ENCODE measurements around the gene PPP4C. TPM values are rescaled to one million over a fixed set of nuclear protein-coding genes. Genes with fewer than 3 reads are reported as not detected.
A peak's percentile ranks its signal among the peaks of the same experiment; 100 is the strongest.

The PPP4C gene
- total RNA-seq, 2 experiments from 2014 or later: 146 to 147 TPM

DNA sequence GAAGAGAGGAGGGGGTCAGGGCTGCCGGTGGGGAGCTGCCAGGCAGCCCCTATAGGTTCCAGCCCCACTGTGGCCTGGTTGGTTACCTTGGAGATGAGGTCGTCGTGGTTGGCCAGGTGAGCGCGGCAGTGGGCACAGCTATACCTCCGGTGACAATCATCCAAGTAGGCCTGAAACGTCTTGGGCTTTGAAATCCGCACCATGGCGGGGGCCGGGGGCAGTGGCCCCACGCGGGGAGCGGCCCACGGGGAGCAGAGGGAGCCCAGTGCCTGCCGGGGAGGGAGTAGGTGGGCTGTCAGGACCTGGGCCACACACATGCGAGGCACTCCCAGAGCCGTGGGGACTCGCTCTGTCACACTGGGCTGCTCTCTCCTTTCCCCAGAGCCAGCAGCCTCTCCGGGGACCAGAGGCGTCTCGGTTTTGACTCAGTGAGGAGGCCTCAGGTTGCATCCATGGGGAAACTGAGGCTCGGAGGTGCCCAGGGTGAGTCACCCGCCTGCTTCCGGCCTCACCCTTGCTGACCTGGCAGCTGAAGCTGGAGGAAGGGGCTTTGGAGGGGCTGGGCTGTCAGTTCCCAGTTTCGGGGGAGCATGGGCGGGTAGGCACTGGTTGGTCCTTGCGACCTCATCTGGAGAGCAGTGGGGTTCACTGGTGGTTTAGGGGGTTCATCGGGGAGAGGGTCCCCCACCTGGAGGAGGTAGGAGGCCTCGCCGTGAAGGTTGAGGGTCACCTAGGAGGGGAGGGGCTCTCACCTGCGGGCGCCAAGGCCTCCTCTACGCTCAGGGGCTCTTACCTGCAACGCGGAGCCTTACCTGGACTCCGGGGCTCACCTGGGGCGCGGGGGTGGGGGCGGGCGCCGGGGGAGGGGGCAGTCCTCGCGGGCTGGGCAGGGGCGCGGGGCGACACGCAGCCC lies 19.6 kb downstream of the PPP4C start:
- H3K4me1 Mint-ChIP-seq: peaks cover 50% of the 10 kb centered on the region
- CTCF ChIA-PET: interaction anchor here (1.6 kb wide), 2 partner anchors 16 to 19 kb away, joined by 4 to 5 read pairs; partner anchors contain the start of gene PPP4C
- H3K9me3 Mint-ChIP-seq: peaks cover 27% of the 10 kb centered on the region
- no peak for DNase-seq
- H3K27ac Mint-ChIP-seq: peak overlapping the region; percentile 89
- H3K27me3 Mint-ChIP-seq: no peaks in the 10 kb centered on the region
- H3K36me3 Mint-ChIP-seq (ENCODE audit: low read depth): peaks cover 55% of the 10 kb centered on the region
- peak overlapping the region; percentile 85 for H3K4me3 Mint-ChIP-seq
- POLR2A ChIA-PET: interaction anchor here (1.2 to 3.3 kb wide), 8 partner anchors 11 to 322 kb away, joined by 3 to 32 read pairs (median 4); partner anchors contain the start of genes ALDOA, CORO1A, GDPD3 and PPP4C

DNA sequence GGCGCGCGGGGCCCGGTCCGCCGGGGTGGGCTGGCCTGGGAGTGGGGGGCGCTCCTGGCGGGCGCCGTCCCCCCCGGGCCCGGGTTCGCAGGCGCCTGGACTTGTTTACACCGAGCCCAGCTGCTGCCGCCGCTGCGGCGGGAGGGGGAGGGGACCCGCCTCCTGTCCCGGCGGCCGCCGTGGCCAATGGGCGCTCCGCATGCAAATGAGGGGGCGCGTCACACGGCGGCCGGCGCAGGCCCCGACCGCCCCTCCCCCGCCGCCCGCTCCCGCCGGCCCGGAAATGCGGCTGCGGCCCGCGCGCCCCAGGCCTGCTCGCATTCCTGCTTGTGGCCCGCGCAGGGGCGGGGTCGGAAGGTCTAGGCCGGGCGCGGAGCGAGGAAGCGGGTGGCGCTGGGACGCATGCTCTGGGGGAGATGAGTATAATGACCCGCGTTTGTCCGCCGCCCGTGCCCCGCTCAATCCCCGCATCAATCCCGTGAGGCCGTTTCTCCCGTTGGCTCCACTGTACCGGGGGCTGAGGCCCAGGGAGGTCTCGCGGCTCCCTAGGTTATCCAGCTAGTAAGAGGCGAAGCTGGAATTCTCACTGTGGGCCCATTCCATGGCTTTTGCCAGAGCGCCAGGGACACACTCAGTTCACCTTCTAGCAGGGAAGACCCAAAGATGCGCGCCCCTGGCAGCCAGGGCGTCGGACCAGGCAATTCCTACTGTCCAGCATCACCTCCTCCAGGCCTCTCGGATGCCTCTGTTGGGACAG lies 20.5 kb downstream of the PPP4C start, which contains the start of gene YPEL3:
Gene YPEL3, minus strand, starts transcription at position 109 of the 757 bp plus-strand sequence. CDS start 731 bp downstream, outside the sequence.
- ChIA-PET CTCF (interaction anchor here (1.6 kb wide), 1 partner anchor 16 kb away, joined by 4 read pairs; no protein-coding TSS in a partner anchor), POLR2A (interaction anchor here (0.7 to 3.3 kb wide), 9 partner anchors 14 to 322 kb away, joined by 3 to 32 read pairs (median 3); partner anchors contain the start of genes ALDOA, CORO1A, GDPD3 and PPP4C)
- H3K4me1 Mint-ChIP-seq: peaks cover 47% of the 10 kb centered on the region
- peaks cover 55% of the 10 kb centered on the region for H3K36me3 Mint-ChIP-seq (ENCODE audit: low read depth)
- DNase-seq: peak; percentile 94
- H3K9me3 Mint-ChIP-seq: peaks cover 31% of the 10 kb centered on the region
- H3K27me3 Mint-ChIP-seq: no peaks in the 10 kb centered on the region
- H3K4me3 Mint-ChIP-seq: peak within 1 kb of the TSS; percentile 85
- H3K27ac Mint-ChIP-seq: peak within 1 kb of the TSS; percentile 89

DNA sequence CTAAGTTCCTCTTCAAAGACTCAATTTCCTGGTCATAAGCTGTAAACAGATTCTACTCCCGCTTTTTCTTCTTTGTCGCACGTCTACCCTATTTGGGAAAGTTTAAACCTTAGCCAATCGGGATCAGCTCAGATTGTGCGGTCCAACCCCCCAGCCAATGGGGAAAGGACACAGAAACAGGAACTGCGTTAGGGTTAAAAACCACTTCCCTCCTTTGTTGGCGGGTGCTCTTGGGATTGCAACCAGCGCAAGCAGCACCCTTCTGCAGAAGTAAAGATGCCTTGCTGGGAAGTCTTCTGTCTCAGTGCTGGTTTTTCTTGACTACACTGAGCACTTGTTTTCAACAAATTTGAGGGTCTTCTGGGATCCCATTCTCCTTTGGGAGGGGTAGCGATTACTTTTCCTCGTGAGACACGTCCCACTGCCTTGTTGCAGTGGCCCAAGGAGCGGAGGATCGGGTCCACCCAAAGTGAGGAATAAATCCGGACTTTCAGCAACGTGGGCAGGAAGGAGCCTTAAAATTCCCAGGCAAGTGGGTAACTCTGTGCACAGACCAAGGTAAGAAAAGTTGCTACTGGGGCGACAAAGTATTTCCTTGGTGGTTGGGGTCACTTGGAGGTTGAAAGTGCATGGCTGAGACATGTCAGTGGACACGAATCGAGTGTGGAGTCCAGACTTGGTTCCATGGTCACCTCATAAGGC lies 21.2 kb downstream of the PPP4C start:
- no peak for DNase-seq
- POLR2A ChIA-PET: interaction anchor here (0.7 to 3.3 kb wide), 7 partner anchors 14 to 321 kb away, joined by 3 to 32 read pairs (median 3); partner anchors contain the start of genes ALDOA, CORO1A and GDPD3
- H3K4me1 Mint-ChIP-seq: peaks cover 41% of the 10 kb centered on the region
- H3K9me3 Mint-ChIP-seq: peaks cover 31% of the 10 kb centered on the region
- peaks cover 54% of the 10 kb centered on the region for H3K36me3 Mint-ChIP-seq (ENCODE audit: low read depth)
- peak overlapping the region; percentile 58 for H3K4me3 Mint-ChIP-seq
- no peaks in the 10 kb centered on the region for H3K27me3 Mint-ChIP-seq
- peak overlapping the region; percentile 82 for H3K27ac Mint-ChIP-seq
- CTCF ChIA-PET: no interaction called here

GRCh38 chr16:30104090-30104489 lies 28.3 kb downstream of the PPP4C start:
- peaks cover 8% of the 10 kb centered on the region for H3K9me3 Mint-ChIP-seq
- ChIA-PET CTCF (interaction anchor here (0.7 to 1.2 kb wide), 2 partner anchors 9 to 13 kb away, joined by 3 to 4 read pairs; partner anchors contain the start of genes GDPD3 and TBX6), POLR2A (interaction anchor here (1.3 to 2.6 kb wide), 2 partner anchors 12 to 82 kb away, joined by 4 to 7 read pairs; partner anchors contain the start of gene TBX6)
- H3K27ac Mint-ChIP-seq: no peak overlapping the region
- no peaks in the 10 kb centered on the region for H3K4me1 Mint-ChIP-seq
- H3K4me3 Mint-ChIP-seq: no peak overlapping the region
- no peak for DNase-seq
- peaks cover 29% of the 10 kb centered on the region for H3K36me3 Mint-ChIP-seq (ENCODE audit: low read depth)
- no peaks in the 10 kb centered on the region for H3K27me3 Mint-ChIP-seq

- Mint-ChIP-seq H3K27ac (no peak overlapping the region), H3K27me3 (no peaks in the 10 kb centered on the region), H3K4me1 (no peaks in the 10 kb centered on the region), H3K4me3 (no peak overlapping the region), H3K36me3 (ENCODE audit: low read depth) (peaks cover 29% of the 10 kb centered on the region), H3K9me3 (peaks cover 6% of the 10 kb centered on the region)
- POLR2A ChIA-PET: no interaction called here
- CTCF ChIA-PET: interaction anchor here (0.7 to 1.2 kb wide), 3 partner anchors 8 to 17 kb away, joined by 3 to 4 read pairs (median 3); partner anchors contain the start of genes GDPD3 and TBX6
- no peak for DNase-seq
Observed at GRCh38 chr16:30104492-30104891, 28.7 kb downstream of the PPP4C start.

DNA sequence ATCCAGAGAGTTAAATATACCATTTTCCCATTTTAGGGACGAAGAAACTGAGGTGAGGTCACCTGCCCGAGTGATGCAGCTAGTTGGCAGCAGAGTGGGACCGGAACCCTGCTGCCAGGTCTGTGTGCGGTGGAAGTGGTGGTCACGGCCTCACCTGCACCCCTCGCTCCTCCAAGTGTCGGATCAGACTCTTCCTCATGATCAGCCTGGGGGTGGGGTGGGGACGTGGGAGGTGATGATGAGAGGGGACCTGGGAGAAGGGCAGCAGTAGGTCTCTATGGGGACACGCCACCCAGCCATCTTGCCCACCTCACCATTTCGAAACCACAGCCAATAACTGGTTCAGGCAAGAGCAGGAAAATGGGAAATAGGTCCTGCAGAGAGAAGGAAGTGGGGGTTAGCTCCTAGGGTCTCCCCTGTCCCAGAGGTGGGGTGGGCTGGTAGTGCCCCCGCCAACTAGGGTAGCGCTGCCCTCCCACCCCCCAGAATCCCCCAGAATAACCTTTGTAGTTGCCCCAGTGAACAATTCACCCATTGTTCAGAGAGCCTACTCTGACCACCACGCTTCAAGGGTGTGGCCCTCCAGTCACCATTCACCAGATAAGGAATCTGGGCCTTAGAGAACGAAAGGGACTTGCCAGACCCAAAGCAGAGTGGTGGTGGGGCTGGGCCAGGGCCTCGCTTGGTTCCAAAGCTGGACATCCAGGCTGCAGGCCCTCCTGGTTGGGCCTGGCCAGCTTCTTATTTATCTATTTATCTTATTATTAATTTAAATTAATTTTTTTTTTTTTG lies 32.5 kb downstream of the PPP4C start:
- peaks cover 8% of the 10 kb centered on the region for H3K4me1 Mint-ChIP-seq
- H3K9me3 Mint-ChIP-seq: no peaks in the 10 kb centered on the region
- peaks cover 48% of the 10 kb centered on the region for H3K36me3 Mint-ChIP-seq (ENCODE audit: low read depth)
- DNase-seq: no peak
- H3K27me3 Mint-ChIP-seq: no peaks in the 10 kb centered on the region
- ChIA-PET POLR2A (interaction anchor here (0.9 kb wide), 1 partner anchor 79 kb away, joined by 3 read pairs; no protein-coding TSS in a partner anchor), CTCF (no interaction called here)
- no peak overlapping the region for H3K4me3 Mint-ChIP-seq
- H3K27ac Mint-ChIP-seq: no peak overlapping the region

DNA sequence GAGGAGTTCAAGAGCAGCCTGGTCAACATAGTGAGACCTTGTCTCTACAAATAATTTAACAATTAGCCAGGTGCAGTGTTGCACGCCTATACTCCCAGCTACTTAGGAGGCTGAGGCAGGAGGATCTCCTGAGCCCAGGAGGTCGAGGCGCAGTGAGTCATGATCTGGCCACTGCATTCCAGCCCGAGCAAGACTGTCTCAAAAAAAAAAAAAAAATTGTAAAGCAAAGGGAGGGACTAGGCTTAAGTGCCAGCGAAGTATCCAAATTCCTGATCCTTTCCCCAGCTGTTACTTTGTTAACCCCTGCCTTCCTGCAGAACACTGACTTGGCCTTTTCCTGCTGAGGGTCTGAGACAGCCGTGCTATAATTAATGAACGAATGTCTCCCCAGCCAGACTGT lies 34.9 kb downstream of the PPP4C start:
- H3K36me3 Mint-ChIP-seq (ENCODE audit: low read depth): peaks cover 40% of the 10 kb centered on the region
- H3K4me1 Mint-ChIP-seq: peaks cover 16% of the 10 kb centered on the region
- no peaks in the 10 kb centered on the region for H3K27me3 Mint-ChIP-seq
- no peaks in the 10 kb centered on the region for H3K9me3 Mint-ChIP-seq
- no peak overlapping the region for H3K4me3 Mint-ChIP-seq
- H3K27ac Mint-ChIP-seq: no peak overlapping the region
- ChIA-PET POLR2A (interaction anchor here (0.6 to 1.5 kb wide), 2 partner anchors 14 to 18 kb away, joined by 3 read pairs; partner anchors contain the start of gene YPEL3), CTCF (interaction anchor here (0.7 to 2.6 kb wide), 4 partner anchors 10 to 75 kb away, joined by 3 to 19 read pairs (median 8); partner anchors contain the start of gene TBX6)
- no peak for DNase-seq

DNA sequence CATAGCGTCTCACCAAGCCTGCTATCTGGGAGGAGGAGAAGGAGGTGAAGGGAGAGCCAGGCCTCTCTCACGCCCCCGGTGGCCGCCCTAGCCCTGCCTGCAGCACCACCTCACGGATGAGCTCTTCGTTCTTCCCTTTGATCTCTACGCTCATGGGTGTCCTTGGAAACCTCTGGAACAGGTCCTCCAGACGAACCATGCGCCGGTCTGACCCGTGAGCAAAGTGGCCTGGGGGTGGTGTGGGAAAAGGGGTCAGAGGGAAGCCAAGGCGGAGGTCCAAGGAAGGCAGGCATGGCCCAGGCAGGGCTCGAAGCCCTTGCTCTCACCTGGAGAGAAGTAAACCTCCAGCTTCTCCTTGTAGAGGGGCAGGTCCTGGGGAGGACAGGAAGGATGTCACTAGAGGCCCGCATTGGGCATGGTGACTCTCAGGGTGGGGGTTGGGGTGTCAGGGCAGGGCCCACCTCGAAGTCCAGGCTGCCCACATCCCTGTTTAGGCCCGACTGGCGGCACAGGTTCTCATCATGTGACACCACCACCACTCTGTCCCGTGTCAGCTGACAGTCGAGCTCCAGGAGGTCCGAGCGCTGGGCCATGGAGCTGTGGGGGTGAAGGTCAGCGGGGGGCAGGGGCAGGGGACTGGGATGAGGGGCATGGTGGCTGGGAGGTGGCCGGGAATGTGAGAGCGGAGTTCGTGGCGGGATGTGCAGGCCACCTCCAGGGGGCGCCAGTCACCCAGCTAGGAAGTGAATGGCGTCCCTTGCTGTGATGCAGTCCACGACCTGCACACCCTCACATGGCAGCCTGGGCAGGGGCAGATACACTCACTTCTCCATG lies 36.6 kb downstream of the PPP4C start:
- Mint-ChIP-seq H3K36me3 (ENCODE audit: low read depth) (peaks cover 42% of the 10 kb centered on the region), H3K4me1 (peaks cover 16% of the 10 kb centered on the region), H3K4me3 (no peak overlapping the region), H3K27ac (peak overlapping the region; percentile 26), H3K27me3 (no peaks in the 10 kb centered on the region), H3K9me3 (no peaks in the 10 kb centered on the region)
- DNase-seq: peak; percentile 71
- ChIA-PET CTCF (interaction anchor here (0.8 to 2.6 kb wide), 22 partner anchors 8 to 499 kb away, joined by 3 to 19 read pairs (median 4); partner anchors contain the start of genes CORO1A, MAPK3, TBX6 and YPEL3), POLR2A (interaction anchor here (0.8 to 5.8 kb wide), 12 partner anchors 8 to 547 kb away, joined by 3 to 32 read pairs (median 4); partner anchors contain the start of genes ALDOA, CORO1A, MAPK3 and TBX6)

- no peak for DNase-seq
- CTCF ChIA-PET: interaction anchor here (0.8 to 2.6 kb wide), 14 partner anchors 8 to 498 kb away, joined by 3 to 18 read pairs (median 4); partner anchors contain the start of genes CORO1A and MAPK3
- POLR2A ChIA-PET: interaction anchor here (0.9 to 5.8 kb wide), 7 partner anchors 11 to 256 kb away, joined by 3 to 32 read pairs (median 5); partner anchors contain the start of genes CORO1A, MAPK3 and YPEL3
- Mint-ChIP-seq H3K4me3 (no peak within 1 kb of the TSS), H3K36me3 (ENCODE audit: low read depth) (peaks cover 36% of the 10 kb centered on the region), H3K4me1 (peaks cover 16% of the 10 kb centered on the region), H3K27ac (peak within 1 kb of the TSS; percentile 26), H3K9me3 (no peaks in the 10 kb centered on the region), H3K27me3 (no peaks in the 10 kb centered on the region)
Observed at GRCh38 chr16:30113031-30113710, 37.4 kb downstream of the PPP4C start, which contains the start of gene GDPD3. Gene GDPD3, minus strand, starts transcription at chr16:30113537. Its CDS starts 59 bp downstream, at chr16:30113478.

Measured in activated CD4-positive, alpha-beta memory T cell treated with anti-CD3 and anti-CD28 coated beads, Interleukin-2, amount 10 ng/mL, durations not matched to agents 7 days and 5 days (primary cell).